ENCODE results near the gene ATP5F1D. TPM values are rescaled to one million over a fixed set of nuclear protein-coding genes. Genes with fewer than 3 reads are reported as not detected.
A peak's percentile ranks its signal among the peaks of the same experiment; 100 is the strongest.

The ATP5F1D gene
- total and polyA plus RNA-seq, 2 of the 13 experiments (the other 11 are each of a cell fraction or from before 2014, with no cell fraction given) = 39.4 to 78.7 TPM

GRCh38 chr19:1284293-1284978 lies 42.9 kb downstream of the ATP5F1D start (continued):
- TF ChIP-seq CTCF (CRISPR knock-in tag; IDR thresholded peaks at IDR 0.05) (no peak; the same call in 1 of the 2 replicates), KDM2A (CRISPR knock-in tag; IDR thresholded peaks at IDR 0.05; ENCODE audit: borderline replicate concordance, low read depth) (no peak; the same call in 1 of the 2 replicates), GFI1 (CRISPR knock-in tag; IDR thresholded peaks at IDR 0.05; ENCODE audit: borderline replicate concordance) (peak; percentile 45; the same call in 1 of the 2 replicates), PCBP1 (IDR thresholded peaks at IDR 0.05; ENCODE audit: borderline replicate concordance, low read depth, low read length) (no peak), HES4 (CRISPR knock-in tag; IDR thresholded peaks at IDR 0.05; ENCODE audit: borderline replicate concordance) (no peak), DNMT3B (CRISPR knock-in tag; conservative IDR thresholded peaks at IDR 0.05) (no peak), ZNF772 (CRISPR knock-in tag; IDR thresholded peaks at IDR 0.05) (no peak), KLF13 (CRISPR knock-in tag; IDR thresholded peaks at IDR 0.05) (no peak), DRAP1 (CRISPR knock-in tag; IDR thresholded peaks at IDR 0.05) (0 out of 2 replicates have a peak, but pooled peaks have one; percentile 43), ZNF7 (CRISPR knock-in tag; IDR thresholded peaks at IDR 0.05) (no peak), CEBPZ (IDR thresholded peaks at IDR 0.05; ENCODE audit: low read length) (no peak), ZFP36 (IDR thresholded peaks at IDR 0.05; ENCODE audit: borderline replicate concordance, low read depth, low read length, partially characterized antibody) (no peak), RERE (CRISPR knock-in tag; IDR thresholded peaks at IDR 0.05; ENCODE audit: low read depth) (no peak), TIGD3 (CRISPR knock-in tag; IDR thresholded peaks at IDR 0.05; ENCODE audit: borderline replicate concordance) (no peak), IRF2 (CRISPR knock-in tag; IDR thresholded peaks at IDR 0.05) (peak; percentile 26; the same call in 1 of the 2 replicates)

Measured in HepG2 (cell line).